Measurements from ENCODE around the gene SNAPC4.

The SNAPC4 gene

GRCh38 chr9:136392538-136393449 lies 7.2 kb downstream of the SNAPC4 start:
- no peak for DNase-seq (ENCODE audit: low read depth)

- DNase-seq (ENCODE audit: low read depth) = no peak
These were observed 8.0 kb downstream of the SNAPC4 start for GRCh38 chr9:136391737-136392537.

- DNase-seq (ENCODE audit: low read depth) = no peak
These were observed 10.6 kb downstream of the SNAPC4 start for GRCh38 chr9:136389396-136389795.

GRCh38 chr9:136387217-136387616 lies 12.8 kb downstream of the SNAPC4 start:
- DNase-seq (ENCODE audit: low read depth) = no peak

- no peak for DNase-seq (ENCODE audit: low read depth)
These were observed 14.0 kb downstream of the SNAPC4 start for GRCh38 chr9:136386018-136386417.

GRCh38 chr9:136385015-136385414 lies 15.0 kb downstream of the SNAPC4 start:
- no peak for DNase-seq (ENCODE audit: low read depth)

GRCh38 chr9:136383436-136383835 lies 16.5 kb downstream of the SNAPC4 start:
- DNase-seq (ENCODE audit: low read depth) = no peak

GRCh38 chr9:136381966-136382513 lies 17.9 kb downstream of the SNAPC4 start:
- DNase-seq (ENCODE audit: low read depth) = no peak

- DNase-seq (ENCODE audit: low read depth) = no peak
These were observed 18.7 kb downstream of the SNAPC4 start for GRCh38 chr9:136381311-136381710.

GRCh38 chr9:136380381-136380780 lies 19.6 kb downstream of the SNAPC4 start:
- DNase-seq (ENCODE audit: low read depth) = no peak

GRCh38 chr9:136379891-136380290 lies 20.1 kb downstream of the SNAPC4 start:
- DNase-seq (ENCODE audit: low read depth) = no peak

GRCh38 chr9:136379401-136379800 lies 20.6 kb downstream of the SNAPC4 start:
- no peak for DNase-seq (ENCODE audit: low read depth)

- DNase-seq (ENCODE audit: low read depth) = no peak
These were observed 21.0 kb downstream of the SNAPC4 start for GRCh38 chr9:136379003-136379287.

GRCh38 chr9:136378170-136379002 lies 21.6 kb downstream of the SNAPC4 start:
- DNase-seq (ENCODE audit: low read depth) = no peak

GRCh38 chr9:136377341-136378169 lies 22.4 kb downstream of the SNAPC4 start:
- no peak for DNase-seq (ENCODE audit: low read depth)

GRCh38 chr9:136376457-136376856 lies 23.5 kb downstream of the SNAPC4 start:
- DNase-seq (ENCODE audit: low read depth) = no peak

GRCh38 chr9:136375096-136375495 lies 24.9 kb downstream of the SNAPC4 start:
- DNase-seq (ENCODE audit: low read depth) = no peak

- no peak for DNase-seq (ENCODE audit: low read depth)
These were observed 25.8 kb downstream of the SNAPC4 start for GRCh38 chr9:136374183-136374575.

GRCh38 chr9:136373300-136374182 lies 26.4 kb downstream of the SNAPC4 start, which contains the start of gene CARD9:
Gene CARD9, minus strand, starts transcription at chr9:136373669. Its CDS starts 1,591 bp downstream, at chr9:136372078.
- no peak for DNase-seq (ENCODE audit: low read depth)
